Thoracic aorta (tissue), 2 donors: ENCODE results near the gene DPYD. TPM values are rescaled to one million over a fixed set of nuclear protein-coding genes. Genes with fewer than 3 reads are reported as not detected.

ENCODE experiments used
- ATAC-seq: fragments of 150-250 bp; one replicate; pipeline ENCODE4 v1.8.0; 2017; ENCODE audit warnings: low read depth; ENCODE audit not compliant: insufficient number of reproducible peaks, low FRiP score
- DNase-seq: peaks from one replicate; pipeline ENCODE4 v3.0.0-alpha.2; 2020; ENCODE audit warnings: low spot score
- H3K27ac ChIP-seq, 2 donors: fragments of 200-600 bp; sonication (generic); 1 replicate in 1 of 2; 2 replicates in 1 of 2; pipeline ENCODE4 v1.5.1; 2016; ENCODE audit warnings: mild to moderate bottlenecking in 2 of 2, moderate library complexity in 2 of 2
- H3K27me3 ChIP-seq: fragments of 200-600 bp; sonication (generic); replicated peaks from 2 replicates; pipeline ENCODE4 v1.6.0; 2016; ENCODE audit warnings: mild to moderate bottlenecking; ENCODE audit not compliant: insufficient read depth
- H3K36me3 ChIP-seq: fragments of 200-600 bp; sonication (generic); one replicate; pipeline ENCODE4 v1.5.1; 2016
- H3K4me1 ChIP-seq, 2 donors: fragments of 200-600 bp; sonication (generic); 1 replicate in 1 of 2; 2 replicates in 1 of 2; pipeline versions ENCODE4 v1.5.1 to v1.6.0; 2016; ENCODE audit warnings: low read depth in 2 of 2, mild to moderate bottlenecking in 1 of 2; ENCODE audit not compliant: control insufficient read depth in 1 of 2
- H3K4me3 ChIP-seq: fragments of 200-600 bp; sonication (generic); 2 replicates; pipeline ENCODE4 v1.5.1; 2016; ENCODE audit warnings: mild to moderate bottlenecking
- H3K9me3 ChIP-seq: fragments of 200-600 bp; sonication (generic); 2 replicates; pipeline ENCODE4 v1.5.1; 2016
- CTCF ChIP-seq: fragments of 200-600 bp; sonication (generic); IDR thresholded peaks from one replicate; pipeline ENCODE4 v1.5.1; 2019; ENCODE audit warnings: antibody characterized with exemption
- total RNA-seq, 2 donors: library from RNA; depleted of rRNA; stranded (reverse); fragments of >200 nt; gene quantifications; one replicate each; pipeline versions ENCODE4 v1.1.0 to v1.2.3, GENCODE V29; 2016

The DPYD gene
- total RNA-seq, 2 donors from 2014 or later, result 29.1 to 44.2 TPM

- DNase-seq (no peak), ATAC-seq (no peak)
- H3K4me3 ChIP-seq, result no peak overlapping the region
- peaks cover 0 to 14% of the 10 kb centered on the region in 2 donors for H3K4me1 ChIP-seq
- TF ChIP-seq CTCF, result no peak
- no peaks in the 10 kb centered on the region for H3K9me3 ChIP-seq
- no peaks in the 10 kb centered on the region for H3K27me3 ChIP-seq
- H3K27ac ChIP-seq, result no peak overlapping the region
- H3K36me3 ChIP-seq, result no peaks in the 10 kb centered on the region
Measured at GRCh38 chr1:97632776-97633175, 288.1 kb downstream of the DPYD start.

DNA sequence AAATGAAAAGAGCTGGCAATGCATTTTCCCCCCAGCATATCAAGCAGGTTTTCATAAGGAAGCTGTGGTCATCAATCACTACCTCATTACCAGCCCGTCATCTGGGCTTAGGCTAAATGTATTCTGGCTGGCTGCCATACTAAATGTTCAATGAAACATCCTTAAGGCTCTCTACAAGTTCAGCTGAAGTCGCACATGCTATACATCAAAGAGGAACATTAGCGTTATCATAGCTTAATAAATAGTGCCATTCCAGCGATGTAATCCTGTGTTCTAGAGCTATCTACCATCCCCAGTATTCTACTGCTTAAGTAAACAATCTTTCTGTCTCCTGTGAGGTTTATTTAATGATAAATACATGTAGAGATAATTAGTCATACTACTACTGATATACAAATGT, 288.8 kb downstream of the DPYD start:
- H3K36me3 ChIP-seq, result no peaks in the 10 kb centered on the region
- no peak for ATAC-seq
- no peak for TF ChIP-seq CTCF
- H3K9me3 ChIP-seq, result no peaks in the 10 kb centered on the region
- no peaks in the 10 kb centered on the region for H3K27me3 ChIP-seq
- H3K4me1 ChIP-seq, result peaks cover 0 to 14% of the 10 kb centered on the region in 2 donors
- DNase-seq, result no peak
- no peak overlapping the region for H3K27ac ChIP-seq
- H3K4me3 ChIP-seq, result no peak overlapping the region

DNA sequence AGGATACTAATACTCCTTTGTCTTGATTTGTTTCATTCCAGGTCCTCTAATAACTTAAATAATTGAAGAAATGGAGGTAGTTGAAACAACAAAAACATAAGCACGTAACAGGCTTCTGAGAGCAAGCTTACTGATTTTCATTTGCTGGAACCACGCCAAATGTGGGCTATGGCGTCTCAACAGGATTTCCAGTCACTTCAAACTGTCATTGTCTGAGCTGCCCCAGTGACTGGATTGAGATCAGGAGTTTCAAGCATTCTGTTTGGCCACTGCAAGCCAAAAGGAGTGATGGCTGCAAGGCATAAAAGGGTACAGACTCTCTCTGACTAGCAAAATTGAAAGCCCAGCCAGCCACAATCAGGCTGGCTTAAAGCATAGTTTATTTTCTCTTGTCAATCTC, 289.9 kb downstream of the DPYD start:
- no peaks in the 10 kb centered on the region for H3K36me3 ChIP-seq
- no peak for DNase-seq
- H3K9me3 ChIP-seq, result no peaks in the 10 kb centered on the region
- TF ChIP-seq CTCF, result no peak
- H3K27ac ChIP-seq, result no peak overlapping the region
- peaks cover 0 to 14% of the 10 kb centered on the region in 2 donors for H3K4me1 ChIP-seq
- H3K27me3 ChIP-seq, result no peaks in the 10 kb centered on the region
- ATAC-seq, result no peak
- no peak overlapping the region for H3K4me3 ChIP-seq

GRCh38 chr1:97630281-97630680, 290.6 kb downstream of the DPYD start:
- Histone ChIP-seq H3K27ac (no peak overlapping the region), H3K27me3 (no peaks in the 10 kb centered on the region), H3K4me3 (no peak overlapping the region), H3K4me1 (peaks cover 0 to 14% of the 10 kb centered on the region in 2 donors), H3K36me3 (no peaks in the 10 kb centered on the region), H3K9me3 (no peaks in the 10 kb centered on the region)
- no peak for DNase-seq
- no peak for ATAC-seq
- TF ChIP-seq CTCF, result no peak

GRCh38 chr1:97623220-97623619, 297.6 kb downstream of the DPYD start:
- no peak overlapping the region for H3K4me3 ChIP-seq
- no peak overlapping the region for H3K27ac ChIP-seq
- no peaks in the 10 kb centered on the region for H3K9me3 ChIP-seq
- no peak for ATAC-seq
- no peaks in the 10 kb centered on the region for H3K27me3 ChIP-seq
- no peaks in the 10 kb centered on the region for H3K36me3 ChIP-seq
- no peak for TF ChIP-seq CTCF
- no peak for DNase-seq
- H3K4me1 ChIP-seq, result peaks cover 0 to 6% of the 10 kb centered on the region in 2 donors
